Astrocyte of the cerebellum (primary cell): ENCODE results near the gene SHISA8.

Experiments used
- DNase-seq: peaks from one replicate; pipeline ENCODE4 v3.0.0-alpha.2; 2011; ENCODE audit warnings: low read depth
- H3K4me3 ChIP-seq: 2 replicates; pipeline ENCODE4 v1.5.1; 2011; ENCODE audit warnings: mild to moderate bottlenecking, low read depth, low read length, moderate library complexity
- CTCF ChIP-seq: IDR thresholded peaks from 2 replicates; pipeline ENCODE4 v1.5.1; 2012; ENCODE audit warnings: low read length, low read depth, moderate library complexity, mild to moderate bottlenecking; ENCODE audit errors: missing control alignments
- in situ Hi-C: cut with HindIII; loops from 2 replicates; pipeline ENCODE4 v1.10.0; 2017; ENCODE audit warnings: low sequenced_read_pairs

The SHISA8 gene

GRCh38 chr22:41925783-41926460 lies 11.0 kb upstream of the SHISA8 start:
- peak; percentile 59 for TF ChIP-seq CTCF
- in situ Hi-C loops: no loop called here
- H3K4me3 ChIP-seq: peak overlapping the region; percentile 29
- DNase-seq: no peak

DNA sequence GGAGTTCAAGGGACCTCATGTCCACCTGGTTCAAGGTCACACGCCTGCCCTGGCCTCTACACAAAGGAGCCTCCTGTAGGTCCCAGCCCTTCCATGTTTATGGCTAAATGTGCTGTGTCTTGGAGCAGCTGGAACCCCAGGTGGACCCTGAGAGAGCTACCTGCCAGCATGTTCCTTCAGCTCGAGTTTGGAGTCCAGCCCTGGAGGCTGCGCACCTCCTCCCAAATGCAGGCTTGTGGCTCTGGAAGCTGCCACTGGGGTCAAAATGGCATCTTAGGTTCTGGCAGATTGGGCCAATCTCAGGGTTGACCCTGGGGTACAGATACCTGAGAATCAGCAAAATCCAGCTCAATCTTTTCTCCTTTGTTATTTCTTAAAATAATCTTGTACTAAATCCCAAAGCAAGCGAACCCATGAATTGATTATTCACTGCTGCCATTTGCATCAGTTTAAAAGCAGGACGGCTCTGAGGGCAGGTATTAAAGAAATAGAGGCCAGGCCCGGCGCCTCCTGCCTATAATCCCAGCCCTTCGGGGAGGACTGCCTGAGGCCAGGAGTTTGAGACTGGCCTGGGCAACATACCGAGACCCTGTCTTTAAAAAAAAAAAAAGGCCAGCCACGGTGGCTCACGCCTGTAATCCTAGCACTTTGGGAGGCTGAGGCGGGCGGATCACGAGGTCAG lies 8.9 kb upstream of the SHISA8 start:
- no peak overlapping the region for H3K4me3 ChIP-seq
- no peak for DNase-seq
- in situ Hi-C loops: no loop called here
- no peak for TF ChIP-seq CTCF

DNA sequence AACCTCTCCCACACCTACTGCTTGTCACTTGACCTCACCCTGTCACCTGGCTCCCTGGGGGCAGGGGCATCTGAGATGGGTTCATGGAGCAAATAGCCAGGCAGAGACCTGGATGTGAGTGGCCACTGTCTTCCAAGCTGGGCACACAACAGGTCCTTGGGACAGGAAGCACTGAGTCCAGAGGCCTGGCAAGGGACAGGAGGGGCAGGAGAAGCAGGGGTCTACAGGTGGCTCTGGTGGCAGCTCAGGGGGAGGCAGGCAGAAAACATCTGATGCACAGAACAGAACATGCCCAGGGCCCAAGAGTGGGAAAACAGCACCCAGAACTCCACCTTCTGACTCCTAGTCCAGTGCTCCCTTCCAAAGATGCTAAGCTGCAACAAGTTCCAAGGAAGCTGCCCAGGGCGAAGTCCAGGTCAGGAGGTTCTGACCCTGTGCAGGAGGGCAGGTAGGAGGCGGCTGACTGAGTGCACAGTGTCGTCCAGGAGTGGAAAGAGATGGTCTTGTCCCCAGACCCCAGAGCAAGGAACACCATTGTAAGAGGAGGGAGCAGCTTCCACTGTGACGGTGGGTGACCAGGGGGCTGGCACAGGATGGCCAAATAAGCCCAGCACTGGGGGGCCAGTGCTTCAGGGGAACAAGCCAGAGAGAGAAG lies 8.2 kb upstream of the SHISA8 start:
- DNase-seq: no peak
- in situ Hi-C loops: no loop called here
- no peak for TF ChIP-seq CTCF
- no peak overlapping the region for H3K4me3 ChIP-seq

DNA sequence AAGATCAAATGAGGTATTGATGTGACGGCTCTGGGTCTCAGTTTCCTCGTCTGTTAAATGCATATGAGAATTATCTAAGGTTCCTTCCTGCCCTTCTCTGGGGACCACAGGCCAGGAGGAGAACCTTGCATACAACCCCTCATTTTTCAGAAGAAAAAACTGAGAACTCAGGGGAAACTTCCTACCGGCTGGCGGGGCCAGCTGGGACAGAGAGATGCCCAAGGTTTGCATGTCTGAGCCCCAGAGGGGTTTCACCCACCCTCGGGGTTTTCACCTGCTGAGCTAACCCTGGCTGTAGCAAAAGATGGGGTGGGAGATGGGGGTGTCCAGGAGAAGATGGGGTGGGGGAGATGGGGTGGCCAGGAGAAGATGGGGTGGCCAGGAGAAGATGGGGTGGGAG lies 7.5 kb upstream of the SHISA8 start:
- in situ Hi-C loops: no loop called here
- H3K4me3 ChIP-seq: no peak overlapping the region
- TF ChIP-seq CTCF: no peak
- no peak for DNase-seq

DNA sequence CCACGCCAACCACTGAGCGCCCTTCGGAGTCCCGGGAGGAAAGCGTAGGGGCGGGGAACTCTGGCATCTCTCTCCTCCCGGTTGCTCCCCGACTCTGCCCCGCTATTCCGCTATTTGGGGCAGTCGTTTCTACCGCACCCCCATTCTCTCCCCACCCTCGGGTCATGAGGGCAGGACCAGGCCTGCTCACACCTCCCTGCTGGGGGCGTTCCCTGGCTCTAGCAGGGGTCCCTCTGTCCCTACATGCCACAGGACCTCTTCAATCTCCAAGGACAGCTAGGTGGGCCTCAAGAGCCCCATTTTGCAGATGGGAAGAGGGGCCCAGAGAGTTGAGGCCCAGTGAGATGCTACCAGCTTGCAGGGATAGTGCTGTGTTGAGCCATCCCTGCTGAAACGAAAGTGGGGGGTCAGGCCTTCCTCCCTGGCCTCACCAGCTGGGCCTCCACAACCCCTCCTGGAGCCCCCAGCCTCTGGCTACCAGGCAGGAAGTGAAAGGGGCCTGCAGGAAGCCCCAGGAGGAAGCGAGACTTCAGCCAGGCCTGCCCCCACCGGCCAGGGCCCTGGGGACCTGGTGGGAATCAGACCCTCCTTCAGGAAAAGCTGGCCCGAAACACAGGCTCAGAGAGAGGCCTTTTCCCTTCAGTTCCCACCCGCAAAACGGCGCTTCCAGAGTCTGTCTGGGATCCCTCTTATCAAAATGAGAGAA lies 5.5 kb upstream of the SHISA8 start:
- in situ Hi-C loops: no loop called here
- H3K4me3 ChIP-seq: no peak overlapping the region
- no peak for DNase-seq
- no peak for TF ChIP-seq CTCF
